HFFc6 (cell line): ENCODE data around the gene CHD2. TPM values are rescaled to one million over a fixed set of nuclear protein-coding genes. Genes with fewer than 3 reads are reported as not detected.

ENCODE experiments used
- DNase-seq: peaks from one replicate; pipeline ENCODE4 v3.0.0-alpha.2; 2018
- H3K27ac Mint-ChIP-seq: 2 replicates; pipeline ENCODE4 v1.8.0; 2020; ENCODE audit warnings: mild to moderate bottlenecking, mixed read lengths
- H3K27me3 Mint-ChIP-seq: 2 replicates; pipeline ENCODE4 v1.8.0; 2021; ENCODE audit warnings: mild to moderate bottlenecking, moderate library complexity, mixed read lengths; ENCODE audit not compliant: insufficient read depth
- H3K36me3 Mint-ChIP-seq: 2 replicates; pipeline ENCODE4 v1.8.0; 2021; ENCODE audit warnings: low read depth, mixed read lengths
- H3K4me1 Mint-ChIP-seq: 2 replicates; pipeline ENCODE4 v1.8.0; 2020; ENCODE audit warnings: low read depth, mixed read lengths
- H3K4me3 Mint-ChIP-seq: 2 replicates; pipeline ENCODE4 v1.8.0; 2020; ENCODE audit warnings: mild to moderate bottlenecking, moderate library complexity, mixed read lengths
- H3K9me3 Mint-ChIP-seq: 2 replicates; pipeline ENCODE4 v1.8.0; 2020; ENCODE audit warnings: mild to moderate bottlenecking, mixed read lengths
- total RNA-seq, 6 experiments: library from RNA; stranded (reverse); fragmentation: NEBNext Ultra II Directional; extraction: Animal tissue kit (Norgen Biotek cat#: 25700); gene quantifications; 2 replicates in 1 of 6; 3 replicates in 5 of 6; pipeline ENCODE4 v1.2.3, GENCODE V29; 2021
- TF ChIP-seq, protein P1 (sequence below): fragments of 200-600 bp; sonication (generic); IDR thresholded peaks from 2 replicates; pipeline ENCODE4 v1.5.0; 2021; ENCODE audit warnings: antibody characterized with exemption, mild to moderate bottlenecking

CHD2 gene
- total RNA-seq, 6 experiments from 2014 or later, result 47.5 to 65.3 (median 57.2) TPM

DNA sequence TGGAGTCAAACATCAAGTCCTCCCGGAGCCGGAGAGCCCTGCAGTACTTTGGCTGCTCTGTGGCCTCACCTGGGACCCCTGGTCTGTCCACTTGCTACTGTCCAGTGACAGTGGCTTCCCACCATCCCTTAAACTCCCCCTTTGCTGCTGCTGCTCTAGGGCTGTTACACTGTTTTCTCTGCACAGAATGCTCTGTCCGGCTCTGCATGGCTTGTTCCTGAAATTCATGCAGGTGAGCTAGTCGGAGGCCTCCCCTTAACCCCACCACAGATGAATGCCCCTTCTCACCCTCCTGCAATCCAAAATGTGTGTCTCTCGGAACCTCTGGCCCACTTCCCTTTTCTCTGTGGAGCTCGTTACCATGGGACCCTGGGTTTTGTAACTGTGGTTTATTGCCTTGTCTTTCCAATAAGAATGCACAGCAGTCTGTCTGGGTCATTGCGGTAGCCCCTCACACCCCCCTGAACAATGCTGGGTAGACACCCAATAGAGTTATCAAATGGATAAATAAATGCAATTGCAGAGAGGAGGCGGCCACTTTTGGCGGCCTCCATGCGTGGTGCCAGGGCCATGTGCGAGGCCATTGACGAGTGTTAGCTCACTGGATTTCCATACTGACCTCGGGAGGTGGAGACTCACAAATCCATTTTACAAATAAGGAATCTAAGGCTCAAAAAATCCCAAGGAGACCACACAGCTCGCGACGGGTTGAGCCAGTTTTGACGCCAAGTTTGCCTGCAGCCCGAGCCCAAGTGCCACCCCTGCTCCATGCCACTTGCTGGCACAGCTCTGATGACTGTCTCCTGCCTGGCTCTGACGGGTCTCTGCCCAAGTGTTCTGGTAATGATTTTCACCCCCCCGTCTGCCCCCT lies 140.4 kb downstream of the CHD2 start:
- H3K4me3 Mint-ChIP-seq, result no peak overlapping the region
- DNase-seq, result no peak

DNA sequence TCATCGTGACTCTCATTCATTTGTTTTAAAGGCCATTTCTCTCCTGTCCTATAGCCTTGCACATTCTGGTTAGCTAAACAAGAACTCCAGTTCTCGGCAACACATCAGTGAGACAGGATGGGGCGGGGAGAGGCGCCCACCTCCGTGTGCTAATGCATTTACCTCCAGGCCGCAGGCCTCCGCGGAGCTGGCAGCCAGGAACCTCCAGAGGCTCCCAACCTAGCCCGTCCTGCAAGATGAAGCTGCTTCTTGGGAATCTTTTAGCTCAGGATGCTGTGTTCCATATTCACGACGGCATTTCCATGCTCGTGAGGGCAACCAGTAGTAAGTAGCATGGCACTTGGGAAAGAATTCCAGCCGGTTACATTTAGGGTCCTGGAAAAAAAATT lies 141.0 kb downstream of the CHD2 start:
- H3K4me1 Mint-ChIP-seq, result no peaks in the 10 kb centered on the region
- TF ChIP-seq, protein P1, sequence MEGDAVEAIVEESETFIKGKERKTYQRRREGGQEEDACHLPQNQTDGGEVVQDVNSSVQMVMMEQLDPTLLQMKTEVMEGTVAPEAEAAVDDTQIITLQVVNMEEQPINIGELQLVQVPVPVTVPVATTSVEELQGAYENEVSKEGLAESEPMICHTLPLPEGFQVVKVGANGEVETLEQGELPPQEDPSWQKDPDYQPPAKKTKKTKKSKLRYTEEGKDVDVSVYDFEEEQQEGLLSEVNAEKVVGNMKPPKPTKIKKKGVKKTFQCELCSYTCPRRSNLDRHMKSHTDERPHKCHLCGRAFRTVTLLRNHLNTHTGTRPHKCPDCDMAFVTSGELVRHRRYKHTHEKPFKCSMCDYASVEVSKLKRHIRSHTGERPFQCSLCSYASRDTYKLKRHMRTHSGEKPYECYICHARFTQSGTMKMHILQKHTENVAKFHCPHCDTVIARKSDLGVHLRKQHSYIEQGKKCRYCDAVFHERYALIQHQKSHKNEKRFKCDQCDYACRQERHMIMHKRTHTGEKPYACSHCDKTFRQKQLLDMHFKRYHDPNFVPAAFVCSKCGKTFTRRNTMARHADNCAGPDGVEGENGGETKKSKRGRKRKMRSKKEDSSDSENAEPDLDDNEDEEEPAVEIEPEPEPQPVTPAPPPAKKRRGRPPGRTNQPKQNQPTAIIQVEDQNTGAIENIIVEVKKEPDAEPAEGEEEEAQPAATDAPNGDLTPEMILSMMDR, result no peak
- H3K27ac Mint-ChIP-seq, result no peak overlapping the region
- peaks cover 10% of the 10 kb centered on the region; the same call in 1 of the 2 replicates for H3K27me3 Mint-ChIP-seq
- peaks cover 4% of the 10 kb centered on the region; the same call in 1 of the 2 replicates for H3K36me3 Mint-ChIP-seq
- H3K9me3 Mint-ChIP-seq, result peaks cover 4% of the 10 kb centered on the region
- H3K4me3 Mint-ChIP-seq, result no peak overlapping the region
- no peak for DNase-seq

More for the DNA sequence above, 140.4 kb downstream of the CHD2 start:
- no peak overlapping the region for H3K27ac Mint-ChIP-seq
- H3K9me3 Mint-ChIP-seq, result no peaks in the 10 kb centered on the region; the same call in 1 of the 2 replicates
- H3K36me3 Mint-ChIP-seq, result no peaks in the 10 kb centered on the region
- TF ChIP-seq, protein P1, result no peak
- peaks cover 15% of the 10 kb centered on the region for H3K27me3 Mint-ChIP-seq
- no peaks in the 10 kb centered on the region for H3K4me1 Mint-ChIP-seq

DNA sequence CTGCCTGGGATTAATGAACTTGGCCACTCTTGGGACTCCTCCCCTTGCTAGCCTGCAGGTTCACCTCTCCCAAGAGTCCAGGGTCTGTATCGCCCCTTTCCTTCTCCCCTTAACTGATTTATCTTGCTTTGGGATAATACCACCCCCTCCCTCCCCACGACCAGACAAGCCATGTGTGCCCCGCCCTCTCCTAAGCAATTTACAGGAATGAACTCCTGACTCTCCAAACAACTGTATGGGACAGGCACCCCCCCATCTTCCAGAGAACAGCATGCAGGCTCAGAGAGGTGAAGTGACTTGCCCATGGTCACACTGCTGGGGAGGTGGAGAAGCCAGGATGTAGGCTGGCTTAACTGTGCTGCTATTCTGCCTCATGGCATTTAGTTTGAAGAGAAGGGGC lies 142.1 kb downstream of the CHD2 start:
- no peak overlapping the region for H3K27ac Mint-ChIP-seq
- TF ChIP-seq, protein P1, result no peak
- peaks cover 6% of the 10 kb centered on the region for H3K9me3 Mint-ChIP-seq
- peaks cover 10% of the 10 kb centered on the region; the same call in 1 of the 2 replicates for H3K27me3 Mint-ChIP-seq
- H3K4me3 Mint-ChIP-seq, result no peak overlapping the region
- peaks cover 9% of the 10 kb centered on the region; the same call in 1 of the 2 replicates for H3K36me3 Mint-ChIP-seq
- H3K4me1 Mint-ChIP-seq, result no peaks in the 10 kb centered on the region
- no peak for DNase-seq

DNA sequence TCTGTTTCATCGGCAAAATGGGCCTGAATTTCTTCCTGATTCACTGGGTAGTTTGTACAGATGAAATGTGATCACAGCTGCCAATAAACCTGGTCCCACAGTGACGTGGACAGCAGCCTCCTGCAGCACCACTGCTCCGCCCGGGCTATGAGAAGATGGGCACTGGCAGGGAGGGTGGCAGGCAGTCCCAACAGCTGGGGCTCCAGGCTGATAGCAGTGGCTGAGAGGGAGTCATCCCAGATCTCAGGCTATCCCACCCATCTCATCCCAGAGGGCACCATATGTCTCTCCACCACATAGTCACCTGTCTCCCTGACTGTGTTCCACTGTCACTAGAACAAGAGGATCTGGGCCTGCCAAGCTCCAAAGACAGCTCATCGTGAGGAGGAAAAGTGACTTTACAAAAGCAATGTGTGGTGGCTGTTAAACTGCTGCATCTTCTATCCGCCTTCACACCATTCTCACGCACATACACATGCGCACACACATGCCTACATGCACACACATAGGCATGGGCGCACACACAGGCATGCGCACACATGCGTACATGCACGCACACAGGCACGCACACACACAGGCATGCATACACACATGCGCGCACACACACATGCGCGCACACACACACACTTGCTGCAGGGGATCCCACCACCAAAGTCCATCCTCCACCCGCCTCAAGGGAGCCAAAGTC lies 142.7 kb downstream of the CHD2 start:
- H3K4me1 Mint-ChIP-seq, result no peaks in the 10 kb centered on the region
- H3K36me3 Mint-ChIP-seq, result peaks cover 9% of the 10 kb centered on the region; the same call in 1 of the 2 replicates
- TF ChIP-seq, protein P1, result no peak
- H3K27me3 Mint-ChIP-seq, result peaks cover 13% of the 10 kb centered on the region
- DNase-seq, result no peak
- peaks cover 6% of the 10 kb centered on the region for H3K9me3 Mint-ChIP-seq
- H3K4me3 Mint-ChIP-seq, result no peak overlapping the region
- no peak overlapping the region for H3K27ac Mint-ChIP-seq

DNA sequence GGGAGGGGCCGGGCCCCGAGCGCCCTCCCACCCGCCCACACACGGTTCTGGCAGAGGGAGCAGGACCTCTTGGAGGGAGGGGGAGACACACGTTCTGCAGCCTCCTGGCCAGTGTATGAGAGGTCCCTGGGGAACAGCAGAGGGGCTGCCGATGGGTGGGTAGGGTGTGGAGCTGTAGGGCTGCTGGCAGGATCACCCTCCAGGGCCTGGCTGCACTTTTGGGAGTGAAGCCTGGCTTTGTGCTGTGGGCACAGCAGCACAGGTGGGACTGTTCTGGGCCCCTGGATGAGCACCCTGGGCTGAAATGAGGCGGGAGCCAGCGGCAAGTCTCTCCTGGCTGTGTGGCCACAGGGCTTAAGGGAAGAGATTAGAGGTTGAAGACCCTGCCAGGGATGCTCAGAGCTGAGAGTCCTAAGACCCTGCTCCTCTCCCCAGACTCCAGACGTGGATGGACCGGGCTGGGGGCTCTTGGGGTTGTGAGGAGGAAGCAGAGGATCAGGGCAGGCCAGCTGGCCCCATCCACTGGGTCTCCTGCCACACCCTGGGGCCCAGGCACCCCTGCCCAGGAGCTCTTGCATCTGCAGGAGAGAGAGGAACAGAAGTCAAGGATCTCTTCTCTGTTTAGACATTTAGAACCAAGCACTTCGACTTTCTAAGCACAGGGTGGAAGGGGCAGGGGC lies 143.6 kb downstream of the CHD2 start:
- H3K27me3 Mint-ChIP-seq, result peaks cover 13% of the 10 kb centered on the region
- no peak overlapping the region for H3K27ac Mint-ChIP-seq
- TF ChIP-seq, protein P1, result no peak
- H3K36me3 Mint-ChIP-seq, result peaks cover 9% of the 10 kb centered on the region; the same call in 1 of the 2 replicates
- H3K9me3 Mint-ChIP-seq, result peaks cover 6% of the 10 kb centered on the region
- H3K4me1 Mint-ChIP-seq, result no peaks in the 10 kb centered on the region
- no peak for DNase-seq
- H3K4me3 Mint-ChIP-seq, result no peak overlapping the region
